Esophagus squamous epithelium (tissue), 4 donors: ENCODE data around the gene EHD4.

Experiments
- POLR2A ChIP-seq, 4 donors: fragments of 450-650 bp; IDR thresholded peaks; one replicate each; pipeline ENCODE4 v1.6.1; 2017; ENCODE audit warnings: antibody characterized with exemption in 4 of 4, mild to moderate bottlenecking in 4 of 4, moderate library complexity in 3 of 4
- TF ChIP-seq, protein P1 (sequence below), 6 experiments: fragments of 450-650 bp in 4 of 6; fragments of 200-600 bp in 2 of 6; sonication (generic) in 2 of 6; IDR thresholded peaks; one replicate each; pipeline ENCODE4 v1.5.1; 2016 to 2019; ENCODE audit warnings: antibody characterized with exemption in 6 of 6, mild to moderate bottlenecking in 4 of 6, moderate library complexity in 4 of 6

DNA sequence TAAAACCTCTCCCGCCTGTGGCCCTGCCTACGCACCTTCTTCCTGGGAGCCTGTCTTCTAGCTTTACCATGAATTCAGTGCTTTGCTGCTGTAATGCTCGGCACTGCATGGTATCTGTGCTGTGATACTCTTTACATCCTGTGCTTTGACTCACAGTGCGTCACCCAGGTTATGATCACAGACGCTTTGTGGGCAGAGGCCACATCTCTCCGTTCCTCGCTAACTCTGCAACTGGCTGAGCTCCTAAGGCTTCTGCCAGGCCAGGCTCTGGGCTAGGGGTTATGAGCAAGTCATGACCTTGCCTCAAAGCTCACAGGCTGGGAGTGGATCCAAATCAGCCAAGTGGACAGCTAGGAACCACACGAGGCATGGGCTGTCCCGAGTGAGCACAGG, 101.7 kb downstream of the EHD4 start:
- no peak for TF ChIP-seq POLR2A (IDR thresholded peaks at IDR 0.05)
- TF ChIP-seq, protein P1, sequence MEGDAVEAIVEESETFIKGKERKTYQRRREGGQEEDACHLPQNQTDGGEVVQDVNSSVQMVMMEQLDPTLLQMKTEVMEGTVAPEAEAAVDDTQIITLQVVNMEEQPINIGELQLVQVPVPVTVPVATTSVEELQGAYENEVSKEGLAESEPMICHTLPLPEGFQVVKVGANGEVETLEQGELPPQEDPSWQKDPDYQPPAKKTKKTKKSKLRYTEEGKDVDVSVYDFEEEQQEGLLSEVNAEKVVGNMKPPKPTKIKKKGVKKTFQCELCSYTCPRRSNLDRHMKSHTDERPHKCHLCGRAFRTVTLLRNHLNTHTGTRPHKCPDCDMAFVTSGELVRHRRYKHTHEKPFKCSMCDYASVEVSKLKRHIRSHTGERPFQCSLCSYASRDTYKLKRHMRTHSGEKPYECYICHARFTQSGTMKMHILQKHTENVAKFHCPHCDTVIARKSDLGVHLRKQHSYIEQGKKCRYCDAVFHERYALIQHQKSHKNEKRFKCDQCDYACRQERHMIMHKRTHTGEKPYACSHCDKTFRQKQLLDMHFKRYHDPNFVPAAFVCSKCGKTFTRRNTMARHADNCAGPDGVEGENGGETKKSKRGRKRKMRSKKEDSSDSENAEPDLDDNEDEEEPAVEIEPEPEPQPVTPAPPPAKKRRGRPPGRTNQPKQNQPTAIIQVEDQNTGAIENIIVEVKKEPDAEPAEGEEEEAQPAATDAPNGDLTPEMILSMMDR (IDR thresholded peaks at IDR 0.05): no peak
